NCI-H82 (cell line): ENCODE measurements around the gene CRMP1.
A peak's percentile ranks its signal among the peaks of the same experiment; 100 is the strongest.

Experiments
- DNase-seq: peaks from one replicate; lab custom pipeline; 2025; lab: John Stamatoyannopoulos, UW

Gene CRMP1

GRCh38 chr4:5796976-5797375 is 95.9 kb downstream of the CRMP1 start:
- no peak for DNase-seq

- no peak for DNase-seq
Measured at GRCh38 chr4:5795580-5795979, 97.3 kb downstream of the CRMP1 start.

- no peak for DNase-seq
Measured at GRCh38 chr4:5793514-5793913, 99.4 kb downstream of the CRMP1 start.

GRCh38 chr4:5791654-5792053 is 101.2 kb downstream of the CRMP1 start:
- no peak for DNase-seq

GRCh38 chr4:5790546-5790857 is 102.4 kb downstream of the CRMP1 start:
- no peak for DNase-seq

- no peak for DNase-seq
Measured at GRCh38 chr4:5789141-5789540, 103.7 kb downstream of the CRMP1 start.

GRCh38 chr4:5788144-5788543 is 104.7 kb downstream of the CRMP1 start:
- DNase-seq: no peak

- no peak for DNase-seq
Measured at GRCh38 chr4:5787311-5787710, 105.6 kb downstream of the CRMP1 start.

GRCh38 chr4:5785806-5786680 is 106.8 kb downstream of the CRMP1 start:
- no peak for DNase-seq

GRCh38 chr4:5784960-5785611 is 107.8 kb downstream of the CRMP1 start:
- DNase-seq: peak; percentile 64

- no peak for DNase-seq
Measured at GRCh38 chr4:5784021-5784420, 108.9 kb downstream of the CRMP1 start.

GRCh38 chr4:5783486-5783885 is 109.4 kb downstream of the CRMP1 start:
- DNase-seq: no peak

GRCh38 chr4:5782829-5783476 is 109.9 kb downstream of the CRMP1 start:
- DNase-seq: no peak

- no peak for DNase-seq
Measured at GRCh38 chr4:5781691-5782090, 111.2 kb downstream of the CRMP1 start.

- DNase-seq: no peak
Measured at GRCh38 chr4:5780831-5781480, 111.9 kb downstream of the CRMP1 start.

GRCh38 chr4:5776510-5776909 is 116.4 kb downstream of the CRMP1 start:
- no peak for DNase-seq

GRCh38 chr4:5774416-5775036 is 118.4 kb downstream of the CRMP1 start:
- DNase-seq: peak; percentile 74

- DNase-seq: no peak
Measured at GRCh38 chr4:5773271-5773555, 119.7 kb downstream of the CRMP1 start.

- DNase-seq: no peak
Measured at GRCh38 chr4:5772528-5773270, 120.2 kb downstream of the CRMP1 start.
